ENCODE measurements around the gene TK1.

DNA sequence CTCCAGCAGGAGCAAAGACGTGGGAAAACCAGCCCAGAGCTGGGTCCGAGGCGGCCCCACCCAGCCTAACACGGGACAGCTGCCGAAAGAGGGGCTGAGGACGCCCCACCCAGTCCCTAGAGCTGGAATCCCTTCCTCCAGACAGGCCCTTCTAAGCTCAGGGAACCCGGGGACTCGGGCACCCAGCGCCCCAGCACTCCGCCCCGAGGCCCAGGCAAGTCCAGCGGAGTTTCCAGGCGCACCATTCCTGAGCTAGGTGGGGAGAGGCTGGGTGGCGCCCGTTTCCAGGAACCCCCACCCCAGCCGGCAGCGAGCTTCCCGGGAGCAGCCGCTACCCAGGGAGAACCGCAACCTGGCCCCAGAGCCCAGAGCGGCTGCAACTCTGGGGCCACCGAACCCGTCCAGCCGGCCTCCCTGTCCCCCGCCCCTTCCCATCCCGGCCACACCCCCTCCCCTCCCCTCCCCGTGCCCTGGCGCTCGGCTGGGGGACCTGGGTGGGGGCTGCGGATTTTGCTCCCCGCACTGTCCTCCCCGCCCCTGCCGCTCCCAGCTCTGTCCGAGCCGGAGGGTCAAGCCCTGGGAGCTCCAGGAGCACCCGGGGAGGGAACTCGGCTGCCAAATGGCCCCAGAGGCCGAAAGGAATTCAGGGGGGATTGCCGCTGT is 58.8 kb downstream of the TK1 start:
- TF ChIP-seq POLR2A (IDR thresholded peaks at IDR 0.05) (no peak), EP300 (IDR thresholded peaks at IDR 0.05; ENCODE audit: low read depth) (no peak), POLR2AphosphoS5 (IDR thresholded peaks at IDR 0.05) (no peak)
- TF ChIP-seq, protein P1, sequence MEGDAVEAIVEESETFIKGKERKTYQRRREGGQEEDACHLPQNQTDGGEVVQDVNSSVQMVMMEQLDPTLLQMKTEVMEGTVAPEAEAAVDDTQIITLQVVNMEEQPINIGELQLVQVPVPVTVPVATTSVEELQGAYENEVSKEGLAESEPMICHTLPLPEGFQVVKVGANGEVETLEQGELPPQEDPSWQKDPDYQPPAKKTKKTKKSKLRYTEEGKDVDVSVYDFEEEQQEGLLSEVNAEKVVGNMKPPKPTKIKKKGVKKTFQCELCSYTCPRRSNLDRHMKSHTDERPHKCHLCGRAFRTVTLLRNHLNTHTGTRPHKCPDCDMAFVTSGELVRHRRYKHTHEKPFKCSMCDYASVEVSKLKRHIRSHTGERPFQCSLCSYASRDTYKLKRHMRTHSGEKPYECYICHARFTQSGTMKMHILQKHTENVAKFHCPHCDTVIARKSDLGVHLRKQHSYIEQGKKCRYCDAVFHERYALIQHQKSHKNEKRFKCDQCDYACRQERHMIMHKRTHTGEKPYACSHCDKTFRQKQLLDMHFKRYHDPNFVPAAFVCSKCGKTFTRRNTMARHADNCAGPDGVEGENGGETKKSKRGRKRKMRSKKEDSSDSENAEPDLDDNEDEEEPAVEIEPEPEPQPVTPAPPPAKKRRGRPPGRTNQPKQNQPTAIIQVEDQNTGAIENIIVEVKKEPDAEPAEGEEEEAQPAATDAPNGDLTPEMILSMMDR (IDR thresholded peaks at IDR 0.05) = no peak
